HepG2 (cell line): ENCODE measurements around the gene HES6. TPM values are rescaled to one million over a fixed set of nuclear protein-coding genes. Genes with fewer than 3 reads are reported as not detected.

Experiments used
- AGO1 ChIP-seq: fragments of 200-400 bp; formaldehyde crosslinking; IDR thresholded peaks from 2 replicates; pipeline ENCODE4 v1.6.1; 2017; ENCODE audit warnings: mild to moderate bottlenecking, low read depth, low read length, moderate library complexity; ENCODE audit not compliant: poor library complexity, severe bottlenecking
- ATAD3A ChIP-seq: sonication (generic); formaldehyde crosslinking; IDR thresholded peaks from 2 replicates; pipeline ENCODE4 v1.4.0; 2020; ENCODE audit warnings: missing genetic modification reagents
- ATF1 ChIP-seq: IDR thresholded peaks from 2 replicates; pipeline ENCODE4 v1.6.1; 2016; ENCODE audit warnings: mild to moderate bottlenecking, control low read depth
- GLI4 ChIP-seq: sonication (generic); formaldehyde crosslinking; IDR thresholded peaks from 2 replicates; pipeline ENCODE4 v1.5.1; 2020; ENCODE audit warnings: missing genetic modification reagents, mild to moderate bottlenecking, moderate library complexity, borderline replicate concordance
- ISX ChIP-seq: sonication (generic); formaldehyde crosslinking; conservative IDR thresholded peaks from 2 replicates; pipeline ENCODE4 v1.5.0; 2020; ENCODE audit warnings: missing genetic modification reagents
- POLR2G ChIP-seq: fragments of 200-400 bp; formaldehyde crosslinking; IDR thresholded peaks from 2 replicates; pipeline ENCODE4 v1.6.1; 2018; ENCODE audit warnings: mild to moderate bottlenecking, low read depth, low read length, moderate library complexity
- SALL2 ChIP-seq: sonication (generic); formaldehyde crosslinking; IDR thresholded peaks from 2 replicates; pipeline ENCODE4 v1.8.1; 2023; ENCODE audit warnings: mild to moderate bottlenecking, missing genetic modification reagents, inconsistent platforms
- TARDBP ChIP-seq: sonication (generic); formaldehyde crosslinking; IDR thresholded peaks from 2 replicates; pipeline ENCODE4 v1.8.0; 2022; ENCODE audit warnings: mild to moderate bottlenecking, missing genetic modification reagents
- TCF7L2 ChIP-seq: IDR thresholded peaks from 2 replicates; pipeline ENCODE4 v1.6.1; 2011; ENCODE audit warnings: mild to moderate bottlenecking, low read depth, low read length, moderate library complexity
- U2AF2 ChIP-seq: fragments of 200-400 bp; formaldehyde crosslinking; IDR thresholded peaks from 2 replicates; pipeline ENCODE4 v1.6.1; 2017; ENCODE audit warnings: low read depth, mild to moderate bottlenecking, low read length
- YEATS2 ChIP-seq: sonication (generic); formaldehyde crosslinking; IDR thresholded peaks from 2 replicates; pipeline ENCODE4 v1.4.0; 2020; ENCODE audit warnings: missing genetic modification reagents, borderline replicate concordance
- ZBTB38 ChIP-seq: sonication (generic); formaldehyde crosslinking; IDR thresholded peaks from 2 replicates; pipeline ENCODE4 v1.5.1; 2020; ENCODE audit warnings: mild to moderate bottlenecking, missing genetic modification reagents
- ZFP41 ChIP-seq: sonication (generic); formaldehyde crosslinking; IDR thresholded peaks from 2 replicates; pipeline ENCODE4 v1.4.0; 2020; ENCODE audit warnings: mild to moderate bottlenecking, missing genetic modification reagents, borderline replicate concordance
- ZNF382 ChIP-seq: sonication (generic); formaldehyde crosslinking; IDR thresholded peaks from 2 replicates; pipeline ENCODE4 v1.5.0; 2020; ENCODE audit warnings: missing genetic modification reagents, mild to moderate bottlenecking, borderline replicate concordance
- ZNF543 ChIP-seq: sonication (generic); formaldehyde crosslinking; IDR thresholded peaks from 2 replicates; pipeline ENCODE4 v1.4.0; 2020; ENCODE audit warnings: mild to moderate bottlenecking, missing genetic modification reagents
- ZNF564 ChIP-seq: sonication (generic); formaldehyde crosslinking; IDR thresholded peaks from 2 replicates; pipeline ENCODE4 v1.8.1; 2023; ENCODE audit warnings: mild to moderate bottlenecking, missing genetic modification reagents
- ZNF660 ChIP-seq: sonication (generic); formaldehyde crosslinking; IDR thresholded peaks from 2 replicates; pipeline ENCODE4 v1.5.1; 2020; ENCODE audit warnings: mild to moderate bottlenecking, low read depth, missing genetic modification reagents, borderline replicate concordance
- ZNF761 ChIP-seq: sonication (generic); formaldehyde crosslinking; conservative IDR thresholded peaks from 2 replicates; pipeline ENCODE4 v1.4.0; 2020; ENCODE audit warnings: mild to moderate bottlenecking, missing genetic modification reagents
- ZNF850 ChIP-seq: sonication (generic); formaldehyde crosslinking; conservative IDR thresholded peaks from 2 replicates; pipeline ENCODE4 v1.9.0; 2021; ENCODE audit warnings: mild to moderate bottlenecking, missing genetic modification reagents
- polyA plus RNA-seq, 8 experiments: library from polyadenylated mRNA; depleted of rRNA in 3 of 8; stranded (reverse) in 7 of 8; unstranded in 1 of 8; fragments of >200 nt; fragmentation: Illumina TruSeq in 4 of 8; extraction: Trizol in 4 of 8; gene quantifications; 2 replicates each; pipeline versions ENCODE4 v1.2.1 to v1.2.3, GENCODE V29; 2011 to 2016; ENCODE audit warnings: low read depth in 4 of 8, missing spikeins in 1 of 8, mixed read lengths in 1 of 8; ENCODE audit not compliant: insufficient read depth in 1 of 8
- total RNA-seq, 5 experiments: library from RNA; depleted of rRNA; stranded (reverse); fragments of >200 nt; fragmentation: Illumina TruSeq; extraction: Trizol; gene quantifications; 2 replicates each; pipeline ENCODE4 v1.2.3, GENCODE V29; 2016; ENCODE audit warnings: low read depth in 1 of 5
- TF ChIP-seq, protein P1 (sequence below): sonication (generic); formaldehyde crosslinking; IDR thresholded peaks from 2 replicates; pipeline ENCODE4 v1.4.0; 2020; ENCODE audit warnings: missing genetic modification reagents
- TF ChIP-seq, protein P2 (sequence below): sonication (generic); formaldehyde crosslinking; IDR thresholded peaks from 2 replicates; pipeline ENCODE4 v1.5.1; 2020; ENCODE audit warnings: missing genetic modification reagents, mild to moderate bottlenecking, borderline replicate concordance
- TF ChIP-seq, protein P3 (sequence below): sonication (generic); formaldehyde crosslinking; IDR thresholded peaks from 2 replicates; pipeline ENCODE4 v1.5.0; 2020; ENCODE audit warnings: mild to moderate bottlenecking, missing genetic modification reagents
- TF ChIP-seq, protein P4 (sequence below): sonication (generic); formaldehyde crosslinking; IDR thresholded peaks from 2 replicates; pipeline ENCODE4 v1.5.1; 2020; ENCODE audit warnings: mild to moderate bottlenecking, moderate library complexity, missing genetic modification reagents

HES6 gene
- total and polyA plus RNA-seq, 2 of the 13 experiments (the other 11 are each of a cell fraction or from before 2014, with no cell fraction given) = 19.5 to 82.8 TPM

DNA sequence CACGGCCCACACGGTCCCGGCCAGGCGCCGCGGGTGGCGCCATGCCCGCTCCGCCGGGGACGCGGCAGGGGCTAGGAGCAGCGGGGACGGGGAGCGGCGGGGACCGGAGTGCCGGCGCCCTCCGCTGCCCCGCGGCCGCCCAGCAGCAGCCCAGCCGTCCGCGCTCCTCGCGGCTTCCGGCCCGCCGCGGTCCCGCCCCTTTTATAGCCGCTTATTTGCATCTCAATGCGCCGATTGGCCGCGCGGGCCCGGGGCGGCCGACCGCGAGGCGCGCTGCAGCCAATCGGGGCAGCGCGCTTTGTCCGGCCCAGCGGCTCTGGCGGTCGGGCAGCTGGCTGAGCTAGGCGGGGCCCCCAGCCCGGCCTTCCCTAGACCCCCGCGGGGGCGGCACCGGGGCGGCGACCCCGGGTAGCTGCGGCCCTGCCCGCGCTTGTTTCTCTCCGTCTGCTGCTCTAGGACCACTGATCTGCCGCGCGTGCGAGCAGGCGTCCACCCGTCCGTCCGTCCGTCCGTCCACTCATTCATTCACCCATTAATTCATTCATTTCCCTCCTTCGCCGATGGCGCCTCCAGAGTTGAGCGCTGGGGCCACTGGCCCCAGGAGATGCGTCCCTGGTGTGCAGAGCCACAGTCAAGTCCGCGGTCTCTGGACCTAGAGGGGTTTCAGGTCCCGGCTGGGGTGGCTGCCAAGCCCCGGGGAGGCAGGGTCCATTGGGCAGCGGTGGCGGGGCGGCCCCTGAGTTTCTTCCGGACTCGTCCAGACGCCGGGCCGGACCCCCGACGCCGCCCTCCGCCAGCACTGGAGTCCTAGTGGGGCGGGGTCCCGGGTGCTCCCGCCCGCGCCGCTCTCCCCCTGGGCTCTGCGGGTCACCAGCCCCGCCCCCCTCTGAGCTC is at the start of gene HES6 (continued):
- TF ChIP-seq, protein P1, sequence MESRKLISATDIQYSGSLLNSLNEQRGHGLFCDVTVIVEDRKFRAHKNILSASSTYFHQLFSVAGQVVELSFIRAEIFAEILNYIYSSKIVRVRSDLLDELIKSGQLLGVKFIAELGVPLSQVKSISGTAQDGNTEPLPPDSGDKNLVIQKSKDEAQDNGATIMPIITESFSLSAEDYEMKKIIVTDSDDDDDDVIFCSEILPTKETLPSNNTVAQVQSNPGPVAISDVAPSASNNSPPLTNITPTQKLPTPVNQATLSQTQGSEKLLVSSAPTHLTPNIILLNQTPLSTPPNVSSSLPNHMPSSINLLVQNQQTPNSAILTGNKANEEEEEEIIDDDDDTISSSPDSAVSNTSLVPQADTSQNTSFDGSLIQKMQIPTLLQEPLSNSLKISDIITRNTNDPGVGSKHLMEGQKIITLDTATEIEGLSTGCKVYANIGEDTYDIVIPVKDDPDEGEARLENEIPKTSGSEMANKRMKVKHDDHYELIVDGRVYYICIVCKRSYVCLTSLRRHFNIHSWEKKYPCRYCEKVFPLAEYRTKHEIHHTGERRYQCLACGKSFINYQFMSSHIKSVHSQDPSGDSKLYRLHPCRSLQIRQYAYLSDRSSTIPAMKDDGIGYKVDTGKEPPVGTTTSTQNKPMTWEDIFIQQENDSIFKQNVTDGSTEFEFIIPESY (CRISPR knock-in tag) = no peak
- TF ChIP-seq ZNF543 = no peak
- TF ChIP-seq AGO1 = no peak
- no peak for TF ChIP-seq TCF7L2
- TF ChIP-seq, protein P2, sequence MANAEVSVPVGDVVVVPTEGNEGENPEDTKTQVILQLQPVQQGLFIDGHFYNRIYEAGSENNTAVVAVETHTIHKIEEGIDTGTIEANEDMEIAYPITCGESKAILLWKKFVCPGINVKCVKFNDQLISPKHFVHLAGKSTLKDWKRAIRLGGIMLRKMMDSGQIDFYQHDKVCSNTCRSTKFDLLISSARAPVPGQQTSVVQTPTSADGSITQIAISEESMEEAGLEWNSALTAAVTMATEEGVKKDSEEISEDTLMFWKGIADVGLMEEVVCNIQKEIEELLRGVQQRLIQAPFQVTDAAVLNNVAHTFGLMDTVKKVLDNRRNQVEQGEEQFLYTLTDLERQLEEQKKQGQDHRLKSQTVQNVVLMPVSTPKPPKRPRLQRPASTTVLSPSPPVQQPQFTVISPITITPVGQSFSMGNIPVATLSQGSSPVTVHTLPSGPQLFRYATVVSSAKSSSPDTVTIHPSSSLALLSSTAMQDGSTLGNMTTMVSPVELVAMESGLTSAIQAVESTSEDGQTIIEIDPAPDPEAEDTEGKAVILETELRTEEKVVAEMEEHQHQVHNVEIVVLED = peak; percentile 13; the same call in 1 of the 2 replicates
- TF ChIP-seq, protein P3, sequence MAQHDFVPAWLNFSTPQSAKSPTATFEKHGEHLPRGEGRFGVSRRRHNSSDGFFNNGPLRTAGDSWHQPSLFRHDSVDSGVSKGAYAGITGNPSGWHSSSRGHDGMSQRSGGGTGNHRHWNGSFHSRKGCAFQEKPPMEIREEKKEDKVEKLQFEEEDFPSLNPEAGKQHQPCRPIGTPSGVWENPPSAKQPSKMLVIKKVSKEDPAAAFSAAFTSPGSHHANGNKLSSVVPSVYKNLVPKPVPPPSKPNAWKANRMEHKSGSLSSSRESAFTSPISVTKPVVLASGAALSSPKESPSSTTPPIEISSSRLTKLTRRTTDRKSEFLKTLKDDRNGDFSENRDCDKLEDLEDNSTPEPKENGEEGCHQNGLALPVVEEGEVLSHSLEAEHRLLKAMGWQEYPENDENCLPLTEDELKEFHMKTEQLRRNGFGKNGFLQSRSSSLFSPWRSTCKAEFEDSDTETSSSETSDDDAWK = no peak
- TF ChIP-seq ZNF761 (CRISPR knock-in tag) = no peak
- TF ChIP-seq ATAD3A (CRISPR knock-in tag) = no peak
- no peak for TF ChIP-seq TARDBP (CRISPR knock-in tag)
- no peak for TF ChIP-seq ISX (CRISPR knock-in tag)
- no peak for TF ChIP-seq ZNF660 (CRISPR knock-in tag)
- peak; percentile 98 for TF ChIP-seq SALL2 (CRISPR knock-in tag)
- TF ChIP-seq, protein P4, sequence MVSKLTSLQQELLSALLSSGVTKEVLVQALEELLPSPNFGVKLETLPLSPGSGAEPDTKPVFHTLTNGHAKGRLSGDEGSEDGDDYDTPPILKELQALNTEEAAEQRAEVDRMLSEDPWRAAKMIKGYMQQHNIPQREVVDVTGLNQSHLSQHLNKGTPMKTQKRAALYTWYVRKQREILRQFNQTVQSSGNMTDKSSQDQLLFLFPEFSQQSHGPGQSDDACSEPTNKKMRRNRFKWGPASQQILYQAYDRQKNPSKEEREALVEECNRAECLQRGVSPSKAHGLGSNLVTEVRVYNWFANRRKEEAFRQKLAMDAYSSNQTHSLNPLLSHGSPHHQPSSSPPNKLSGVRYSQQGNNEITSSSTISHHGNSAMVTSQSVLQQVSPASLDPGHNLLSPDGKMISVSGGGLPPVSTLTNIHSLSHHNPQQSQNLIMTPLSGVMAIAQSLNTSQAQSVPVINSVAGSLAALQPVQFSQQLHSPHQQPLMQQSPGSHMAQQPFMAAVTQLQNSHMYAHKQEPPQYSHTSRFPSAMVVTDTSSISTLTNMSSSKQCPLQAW = peak; percentile 32; the same call in 1 of the 2 replicates
- no peak; the same call in none of the 2 replicates for TF ChIP-seq ZBTB38 (CRISPR knock-in tag)
- no peak for TF ChIP-seq ATF1 (CRISPR knock-in tag)
- TF ChIP-seq GLI4 = no peak
- TF ChIP-seq YEATS2 (CRISPR knock-in tag) = no peak
- TF ChIP-seq ZNF382 (CRISPR knock-in tag) = no peak
- TF ChIP-seq U2AF2 = no peak
- peak; percentile 98 for TF ChIP-seq POLR2G
- TF ChIP-seq ZFP41 (CRISPR knock-in tag) = no peak
- TF ChIP-seq ZNF850 = no peak
- TF ChIP-seq ZNF564 (CRISPR knock-in tag) = 0 out of 2 replicates have a peak, but pooled peaks have one; percentile 18
